IPS-20b (cell line): ENCODE results near the gene DDB1.

Source experiments
- H3K27ac ChIP-seq: one replicate; pipeline ENCODE4 v1.5.1; 2013; ENCODE audit warnings: low read length
- H3K27me3 ChIP-seq: 2 replicates; pipeline ENCODE4 v1.6.1; 2013; ENCODE audit warnings: mild to moderate bottlenecking, low read length, inconsistent platforms; ENCODE audit not compliant: insufficient read depth
- H3K36me3 ChIP-seq: 2 replicates; pipeline ENCODE4 v1.6.1; 2013; ENCODE audit warnings: low read depth, mild to moderate bottlenecking, inconsistent platforms, low read length, moderate library complexity; ENCODE audit not compliant: insufficient read depth
- H3K4me1 ChIP-seq: 2 replicates; pipeline ENCODE4 v1.6.1; 2013; ENCODE audit warnings: mild to moderate bottlenecking, control low read depth, inconsistent platforms, low read length, moderate library complexity; ENCODE audit not compliant: insufficient read depth
- H3K4me3 ChIP-seq: 2 replicates; pipeline ENCODE4 v1.5.1; 2013; ENCODE audit warnings: mild to moderate bottlenecking, low read length, inconsistent platforms
- H3K9ac ChIP-seq: 2 replicates; pipeline ENCODE4 v1.6.1; 2013; ENCODE audit warnings: low read depth, mild to moderate bottlenecking, inconsistent platforms, low read length, moderate library complexity
- H3K9me3 ChIP-seq: 2 replicates; pipeline ENCODE4 v1.6.1; 2013; ENCODE audit warnings: mild to moderate bottlenecking, low read depth, low read length, inconsistent platforms; ENCODE audit not compliant: insufficient read depth

Gene DDB1

DNA sequence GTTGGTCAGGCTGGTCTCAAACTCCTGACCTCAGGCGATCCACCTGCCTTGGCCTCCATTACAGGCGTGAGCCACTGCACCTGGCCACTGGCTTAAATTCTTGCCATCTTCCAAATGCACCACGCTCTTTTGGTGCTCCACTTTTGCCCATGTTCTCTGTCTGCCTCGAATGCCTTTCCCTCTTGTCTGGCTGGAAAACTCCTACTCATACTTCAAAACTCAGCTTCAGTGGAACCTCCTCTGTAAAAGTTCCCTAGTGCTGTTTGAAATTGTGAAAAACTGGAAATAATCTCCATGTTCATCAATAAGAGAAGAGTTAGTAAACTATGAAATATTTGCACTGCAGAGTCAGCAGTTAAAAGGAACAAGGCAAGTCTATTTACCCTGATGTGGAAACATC is 49.3 kb downstream of the DDB1 start:
- peaks cover 14% of the 10 kb centered on the region for H3K27me3 ChIP-seq
- peaks cover 14% of the 10 kb centered on the region for H3K4me1 ChIP-seq
- H3K4me3 ChIP-seq = no peak overlapping the region
- no peak overlapping the region for H3K27ac ChIP-seq
- no peak overlapping the region for H3K9ac ChIP-seq
- H3K9me3 ChIP-seq = no peaks in the 10 kb centered on the region
- peaks cover 32% of the 10 kb centered on the region for H3K36me3 ChIP-seq

DNA sequence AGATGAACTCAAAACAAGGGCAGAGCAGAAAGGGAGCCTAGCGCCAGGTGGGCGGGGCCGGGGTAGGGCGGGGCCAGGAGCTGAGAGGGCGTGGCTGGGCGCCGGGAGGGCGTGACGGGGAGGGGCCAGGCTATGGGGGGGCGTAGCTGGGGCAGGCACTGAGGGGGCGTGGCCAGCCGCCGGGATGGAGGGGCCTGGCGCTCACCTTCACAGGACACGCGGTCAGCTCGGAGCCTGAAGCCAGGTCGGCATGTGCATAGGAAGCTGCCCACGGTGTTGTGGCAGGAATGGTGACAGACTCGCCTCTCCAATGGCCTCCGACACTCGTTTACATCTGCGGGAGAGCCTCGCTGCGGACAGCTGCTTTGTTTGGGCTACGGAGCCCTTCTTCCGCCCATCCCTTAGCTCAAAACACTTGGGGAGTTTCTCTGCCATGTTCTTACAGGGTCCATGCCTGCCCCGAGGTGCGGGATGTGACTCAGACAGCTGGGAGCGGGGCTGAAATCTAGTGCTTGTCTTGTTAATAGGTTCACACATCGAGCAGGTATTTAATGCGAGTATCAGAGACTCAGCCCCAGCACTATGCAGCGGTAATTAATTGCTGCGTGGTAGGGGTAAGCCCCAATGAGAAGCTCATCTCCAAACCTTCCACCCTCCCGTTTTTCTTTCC is 51.2 kb downstream of the DDB1 start:
- Histone ChIP-seq H3K27ac (no peak overlapping the region), H3K36me3 (peaks cover 39% of the 10 kb centered on the region), H3K4me1 (peaks cover 14% of the 10 kb centered on the region), H3K9me3 (no peaks in the 10 kb centered on the region), H3K9ac (peak overlapping the region; percentile 31; the same call in 1 of the 2 replicates), H3K4me3 (peak overlapping the region; percentile 44), H3K27me3 (peaks cover 18% of the 10 kb centered on the region)

GRCh38 chr11:61280883-61281580 is 51.9 kb downstream of the DDB1 start:
- Histone ChIP-seq H3K27me3 (peaks cover 18% of the 10 kb centered on the region), H3K9me3 (no peaks in the 10 kb centered on the region), H3K27ac (no peak overlapping the region), H3K4me1 (peaks cover 14% of the 10 kb centered on the region), H3K4me3 (no peak overlapping the region), H3K9ac (no peak overlapping the region), H3K36me3 (peaks cover 35% of the 10 kb centered on the region)

DNA sequence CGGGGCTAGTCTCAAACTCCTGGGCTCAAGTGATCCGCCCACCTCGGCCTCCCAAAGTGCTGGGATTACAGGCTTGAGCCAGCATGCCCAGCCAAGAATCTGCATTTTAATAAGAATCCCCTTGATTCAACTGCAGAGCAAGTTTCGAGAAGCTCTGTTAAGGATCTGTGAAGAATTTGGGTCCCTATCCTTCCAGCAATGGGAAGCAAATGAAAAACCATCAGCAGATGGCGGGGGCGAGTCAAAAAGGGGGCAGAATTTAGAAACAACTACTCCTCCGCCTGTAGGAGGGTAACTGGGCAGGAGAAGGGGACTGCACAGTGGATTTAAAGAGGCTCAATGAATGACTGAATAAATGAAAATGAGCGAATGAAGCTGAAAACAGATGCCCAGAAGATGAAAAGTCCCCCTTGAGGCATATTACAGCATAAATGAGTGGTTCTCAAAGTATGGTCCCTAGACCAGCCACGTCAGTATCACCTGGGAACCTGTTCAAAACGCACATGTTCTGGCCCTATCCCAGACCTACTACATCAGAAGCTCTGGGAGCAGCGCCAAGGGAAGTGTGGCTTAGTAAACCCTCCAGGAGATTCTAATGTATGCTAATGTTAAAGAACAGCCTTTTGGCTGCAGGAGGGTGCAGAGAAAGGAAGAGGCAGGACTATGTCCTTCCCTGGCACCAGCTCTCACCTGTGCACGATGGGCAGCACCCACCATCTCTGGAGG is 52.8 kb downstream of the DDB1 start:
- H3K9ac ChIP-seq = no peak overlapping the region
- no peaks in the 10 kb centered on the region for H3K9me3 ChIP-seq
- peaks cover 18% of the 10 kb centered on the region for H3K27me3 ChIP-seq
- no peak overlapping the region for H3K27ac ChIP-seq
- peaks cover 14% of the 10 kb centered on the region for H3K4me1 ChIP-seq
- no peak overlapping the region for H3K4me3 ChIP-seq
- peaks cover 32% of the 10 kb centered on the region for H3K36me3 ChIP-seq

DNA sequence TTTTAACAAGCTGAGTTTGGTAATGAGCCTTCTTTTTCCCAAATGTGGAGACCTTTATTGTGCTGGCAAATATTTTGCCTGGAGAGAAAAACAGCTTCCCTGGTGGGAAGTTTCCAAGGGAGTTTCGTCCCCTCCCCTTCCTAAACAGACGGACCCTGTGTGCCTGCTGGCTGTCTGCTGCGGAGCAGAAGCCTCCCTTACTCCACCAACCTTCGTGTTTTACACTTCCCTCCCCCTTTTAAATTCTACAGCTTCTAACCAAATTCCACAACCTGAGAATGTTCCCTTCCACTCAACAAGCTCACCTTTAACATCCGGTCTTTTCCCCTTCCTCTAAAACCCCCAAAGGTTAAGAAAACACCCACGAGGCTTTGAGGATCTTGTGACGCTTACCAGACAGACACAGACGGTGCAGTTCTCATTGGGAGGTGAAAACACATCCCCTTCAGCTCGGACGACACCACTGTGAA is 54.9 kb downstream of the DDB1 start:
- Histone ChIP-seq H3K9ac (no peak overlapping the region), H3K4me3 (no peak overlapping the region), H3K27me3 (peaks cover 17% of the 10 kb centered on the region), H3K4me1 (peaks cover 14% of the 10 kb centered on the region), H3K27ac (no peak overlapping the region), H3K36me3 (peaks cover 21% of the 10 kb centered on the region; the same call in 1 of the 2 replicates), H3K9me3 (no peaks in the 10 kb centered on the region)

- Histone ChIP-seq H3K4me1 (peaks cover 14% of the 10 kb centered on the region), H3K36me3 (peaks cover 21% of the 10 kb centered on the region; the same call in 1 of the 2 replicates), H3K9me3 (no peaks in the 10 kb centered on the region), H3K9ac (no peak overlapping the region), H3K4me3 (no peak overlapping the region), H3K27me3 (peaks cover 11% of the 10 kb centered on the region), H3K27ac (no peak overlapping the region)
Measured at GRCh38 chr11:61277186-61278000, 55.5 kb downstream of the DDB1 start.

DNA sequence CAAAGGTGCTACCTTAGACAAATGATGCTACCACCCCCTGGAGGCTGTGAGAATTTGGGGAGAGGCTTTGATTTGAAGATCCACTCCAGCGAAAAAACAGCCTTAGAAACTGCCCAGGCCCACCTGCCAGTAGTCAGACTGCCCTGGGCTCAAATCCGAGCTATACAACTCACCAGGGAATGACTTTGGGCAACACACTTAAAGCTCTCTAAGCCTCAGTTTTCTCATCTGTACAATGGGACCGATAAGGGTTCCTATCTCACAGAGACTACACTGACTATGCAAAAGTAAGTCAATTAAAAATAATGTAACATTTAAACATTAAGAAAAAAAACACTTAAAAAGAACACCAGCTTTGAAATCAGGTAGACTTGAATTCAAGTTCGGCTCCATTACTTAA is 57.7 kb downstream of the DDB1 start:
- Histone ChIP-seq H3K9ac (no peak overlapping the region), H3K4me3 (no peak overlapping the region), H3K4me1 (peaks cover 4% of the 10 kb centered on the region), H3K27ac (no peak overlapping the region), H3K36me3 (peaks cover 23% of the 10 kb centered on the region), H3K27me3 (0 out of 2 replicates have a peak, but pooled peaks cover 4% of the 10 kb centered on the region), H3K9me3 (no peaks in the 10 kb centered on the region)

DNA sequence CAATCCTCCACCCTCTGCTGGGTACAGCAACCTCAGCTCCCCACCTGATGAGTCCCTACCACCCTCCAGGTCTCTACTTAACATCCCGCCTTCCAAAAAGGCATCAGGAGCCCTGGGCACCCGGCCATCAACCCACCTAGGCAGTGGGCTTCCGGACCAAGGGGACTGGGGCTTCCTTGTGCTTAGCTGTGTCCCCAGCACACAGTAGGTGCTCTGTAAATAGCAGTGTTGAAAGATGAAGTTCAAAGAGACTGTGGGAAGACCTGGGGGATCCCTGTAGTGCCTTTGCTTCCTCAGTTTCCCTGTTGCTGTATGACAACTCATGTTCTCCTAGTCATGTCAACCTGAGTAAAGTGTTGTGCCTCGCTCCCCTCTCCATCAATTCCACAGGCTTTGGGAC is 58.8 kb downstream of the DDB1 start:
- Histone ChIP-seq H3K9ac (no peak overlapping the region), H3K9me3 (no peaks in the 10 kb centered on the region)

DNA sequence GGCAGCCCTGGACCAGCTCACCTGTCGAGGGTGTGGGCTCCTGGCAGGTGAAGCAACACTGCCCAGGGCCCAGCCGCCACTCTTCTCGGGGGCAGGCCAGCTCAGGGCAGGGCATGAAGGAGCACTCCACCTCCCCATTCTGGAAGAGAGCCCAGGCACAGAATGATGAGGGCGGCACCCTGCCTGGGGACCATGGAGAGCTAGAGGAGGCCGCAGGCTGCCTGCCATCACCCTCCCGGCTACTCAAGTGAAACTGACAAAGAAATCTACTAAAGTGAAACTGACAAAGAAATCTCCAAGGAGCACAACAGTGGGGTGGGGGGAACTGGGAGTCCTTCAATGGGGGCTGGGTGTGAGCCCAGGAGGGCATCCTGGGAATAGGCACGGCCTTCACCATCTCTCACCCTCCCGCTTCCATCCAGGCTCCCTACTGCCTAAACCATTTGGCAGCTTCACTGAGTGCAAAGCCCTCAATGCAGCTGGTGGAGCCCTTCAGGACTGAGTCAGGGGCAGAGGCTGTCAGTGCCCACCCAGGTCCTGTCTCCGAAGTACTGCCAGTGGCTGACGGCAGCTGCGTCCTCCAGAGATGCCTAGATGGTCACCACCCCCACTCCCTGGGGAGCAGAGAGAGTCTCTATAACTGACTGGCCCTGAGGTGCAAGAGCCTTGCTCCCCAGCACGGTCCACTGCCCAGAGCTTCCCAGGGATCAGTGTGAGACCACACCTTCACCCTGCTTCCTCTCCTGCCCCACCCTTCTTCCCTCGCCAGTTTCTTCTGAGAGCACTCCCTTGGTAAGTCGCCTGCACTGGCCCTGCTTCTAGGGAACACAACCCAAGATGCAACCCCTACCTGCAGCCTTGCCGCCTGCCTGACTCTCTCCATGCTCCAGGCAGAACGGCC is 59.5 kb downstream of the DDB1 start:
- Histone ChIP-seq H3K27me3 (0 out of 2 replicates have a peak, but pooled peaks cover 4% of the 10 kb centered on the region), H3K36me3 (peaks cover 21% of the 10 kb centered on the region), H3K9ac (no peak overlapping the region), H3K9me3 (no peaks in the 10 kb centered on the region), H3K27ac (no peak overlapping the region), H3K4me3 (no peak overlapping the region), H3K4me1 (no peaks in the 10 kb centered on the region)

More for the DNA sequence above, 58.8 kb downstream of the DDB1 start:
- no peak overlapping the region for H3K27ac ChIP-seq
- H3K27me3 ChIP-seq = 0 out of 2 replicates have a peak, but pooled peaks cover 4% of the 10 kb centered on the region
- H3K36me3 ChIP-seq = peaks cover 22% of the 10 kb centered on the region
- no peaks in the 10 kb centered on the region for H3K4me1 ChIP-seq
- no peak overlapping the region for H3K4me3 ChIP-seq

DNA sequence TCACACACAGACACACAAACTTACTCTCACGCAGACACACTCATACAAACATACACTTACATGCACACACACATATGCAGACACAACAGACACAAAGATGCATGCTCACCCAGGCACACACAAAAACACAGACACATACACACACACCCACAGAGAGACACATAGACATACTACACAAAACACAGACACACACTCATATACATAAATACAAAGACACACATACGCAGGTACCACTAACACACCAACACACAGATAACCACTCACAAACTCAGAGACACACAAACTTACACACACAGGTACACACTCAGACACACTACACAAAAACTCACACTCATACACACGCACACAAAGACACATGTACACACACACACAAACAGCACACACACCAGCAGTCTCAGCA is 60.2 kb downstream of the DDB1 start:
- no peaks in the 10 kb centered on the region for H3K9me3 ChIP-seq
- peaks cover 15% of the 10 kb centered on the region for H3K36me3 ChIP-seq
- no peaks in the 10 kb centered on the region for H3K27me3 ChIP-seq
- H3K27ac ChIP-seq = no peak overlapping the region
- no peak overlapping the region for H3K4me3 ChIP-seq
- H3K9ac ChIP-seq = no peak overlapping the region
- no peaks in the 10 kb centered on the region for H3K4me1 ChIP-seq
